ENCODE data around the gene TCEAL9. TPM values are rescaled to one million over a fixed set of nuclear protein-coding genes. Genes with fewer than 3 reads are reported as not detected.
"Not testable (repeated sequence)": the region's sequence is repeated elsewhere in the genome, so short reads cannot be mapped to it uniquely, and the experiment has no call there.

Gene TCEAL9
- total and polyA plus RNA-seq, 4 donors, result 33.9 to 110 (median 71.6) TPM

DNA sequence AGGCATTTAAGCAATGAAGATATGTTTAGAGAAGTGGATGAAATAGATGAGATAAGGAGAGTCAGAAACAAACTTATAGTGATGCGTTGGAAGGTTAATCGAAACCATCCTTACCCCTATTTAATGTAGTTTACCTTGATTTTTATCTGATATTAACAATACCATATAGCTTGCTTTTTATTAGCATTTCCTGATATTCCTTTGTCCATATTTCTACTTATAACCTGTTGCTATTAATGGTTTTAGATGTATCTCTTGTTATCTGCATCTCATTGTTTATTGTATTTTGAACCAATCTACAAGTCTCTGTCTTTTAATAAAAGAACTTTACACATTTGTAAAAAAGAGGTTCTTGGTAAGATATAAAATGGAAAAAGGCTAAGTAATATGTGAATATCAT, 1.6 kb downstream of the TCEAL9 start:
- no peaks in the 10 kb centered on the region for H3K9me3 ChIP-seq (ENCODE audit: control insufficient read depth in 4 of 4, insufficient read depth in 3 of 4, low read length in 3 of 4)
- WGBS, 2 donors, result 80 to 85% methylated on average over 2 of the region's 2 CpGs
- ATAC-seq (ENCODE audit: insufficient read depth, low FRiP score), result no peak
- no peak overlapping the region for H3K27ac ChIP-seq (ENCODE audit: low read depth in 1 of 2, low read length in 1 of 2)
- no peak overlapping the region for H3K9ac ChIP-seq (ENCODE audit: insufficient read depth in 1 of 2, low read length in 2 of 2)
- TF ChIP-seq, protein P1, sequence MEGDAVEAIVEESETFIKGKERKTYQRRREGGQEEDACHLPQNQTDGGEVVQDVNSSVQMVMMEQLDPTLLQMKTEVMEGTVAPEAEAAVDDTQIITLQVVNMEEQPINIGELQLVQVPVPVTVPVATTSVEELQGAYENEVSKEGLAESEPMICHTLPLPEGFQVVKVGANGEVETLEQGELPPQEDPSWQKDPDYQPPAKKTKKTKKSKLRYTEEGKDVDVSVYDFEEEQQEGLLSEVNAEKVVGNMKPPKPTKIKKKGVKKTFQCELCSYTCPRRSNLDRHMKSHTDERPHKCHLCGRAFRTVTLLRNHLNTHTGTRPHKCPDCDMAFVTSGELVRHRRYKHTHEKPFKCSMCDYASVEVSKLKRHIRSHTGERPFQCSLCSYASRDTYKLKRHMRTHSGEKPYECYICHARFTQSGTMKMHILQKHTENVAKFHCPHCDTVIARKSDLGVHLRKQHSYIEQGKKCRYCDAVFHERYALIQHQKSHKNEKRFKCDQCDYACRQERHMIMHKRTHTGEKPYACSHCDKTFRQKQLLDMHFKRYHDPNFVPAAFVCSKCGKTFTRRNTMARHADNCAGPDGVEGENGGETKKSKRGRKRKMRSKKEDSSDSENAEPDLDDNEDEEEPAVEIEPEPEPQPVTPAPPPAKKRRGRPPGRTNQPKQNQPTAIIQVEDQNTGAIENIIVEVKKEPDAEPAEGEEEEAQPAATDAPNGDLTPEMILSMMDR (IDR thresholded peaks at IDR 0.05; ENCODE audit: control extremely low read depth, extremely low read depth), result no peak
- no peaks in the 10 kb centered on the region for H3K36me3 ChIP-seq (ENCODE audit: control insufficient read depth in 4 of 4, insufficient read depth in 4 of 4, low read length in 4 of 4)
- H3K4me3 ChIP-seq, result no peak overlapping the region
- no peak for DNase-seq
- H3K27me3 ChIP-seq (ENCODE audit: control insufficient read depth in 3 of 3, insufficient read depth in 3 of 3, low read length in 2 of 3), result peaks cover 0 to 15% (median 0%) of the 10 kb centered on the region in 3 donors
- peaks cover 0 to 4% (median 0%) of the 10 kb centered on the region in 5 donors for H3K4me1 ChIP-seq (ENCODE audit: control insufficient read depth in 5 of 5, insufficient read depth in 5 of 5, low read length in 5 of 5)

DNA sequence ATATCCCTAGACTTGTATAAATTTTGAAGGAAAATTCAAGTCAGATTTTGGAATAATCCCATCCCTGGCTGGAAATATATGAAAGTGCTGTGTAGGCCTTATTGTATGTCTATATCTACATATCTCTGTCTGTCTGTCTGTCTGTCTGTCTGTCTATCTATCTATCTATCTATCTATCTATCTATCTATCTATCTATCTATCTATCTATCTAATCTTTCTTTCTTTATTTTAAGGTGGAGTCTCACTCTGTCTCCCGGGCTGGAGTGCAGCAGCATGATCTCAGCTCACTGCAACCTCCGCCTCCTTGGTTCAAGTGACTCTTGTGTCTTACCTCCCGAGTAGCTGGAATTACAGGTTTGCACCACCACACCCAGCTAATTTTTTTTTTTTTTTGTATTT, 3.3 kb downstream of the TCEAL9 start:
- H3K4me1 ChIP-seq (ENCODE audit: control insufficient read depth in 5 of 5, insufficient read depth in 5 of 5, low read length in 5 of 5); H3K4me3 ChIP-seq; ATAC-seq (ENCODE audit: insufficient read depth, low FRiP score); H3K9me3 ChIP-seq (ENCODE audit: control insufficient read depth in 4 of 4, insufficient read depth in 3 of 4, low read length in 3 of 4); H3K9ac ChIP-seq (ENCODE audit: insufficient read depth in 1 of 2, low read length in 2 of 2); H3K36me3 ChIP-seq (ENCODE audit: control insufficient read depth in 4 of 4, insufficient read depth in 4 of 4, low read length in 4 of 4); DNase-seq; H3K27ac ChIP-seq (ENCODE audit: low read depth in 1 of 2, low read length in 1 of 2): not testable (repeated sequence)
- peaks cover 0 to 17% (median 0%) of the 10 kb centered on the region in 3 donors for H3K27me3 ChIP-seq (ENCODE audit: control insufficient read depth in 3 of 3, insufficient read depth in 3 of 3, low read length in 2 of 3)
- 74 to 92% methylated on average over 3 of the region's 3 CpGs for WGBS, 2 donors

DNA sequence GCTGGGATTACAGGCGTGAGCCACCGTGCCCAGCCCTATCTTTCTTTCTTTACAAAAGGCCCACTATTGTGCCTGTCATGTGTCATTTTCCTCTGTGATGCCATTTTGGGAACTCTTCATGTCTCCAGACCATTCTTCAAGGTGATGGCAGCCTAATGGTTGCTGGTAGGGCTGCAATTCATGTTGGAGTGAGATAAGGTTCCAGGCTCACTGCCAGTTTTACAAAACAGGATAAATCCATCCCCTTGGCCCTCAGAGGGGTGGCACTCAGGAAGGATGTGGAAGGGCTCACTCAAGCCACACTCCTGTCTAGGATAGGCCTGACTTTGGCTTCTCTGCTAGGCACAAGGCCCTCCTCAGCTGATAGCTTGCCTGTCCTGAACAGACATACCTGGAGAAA, 3.8 kb downstream of the TCEAL9 start:
- no peaks in the 10 kb centered on the region for H3K36me3 ChIP-seq (ENCODE audit: control insufficient read depth in 4 of 4, insufficient read depth in 4 of 4, low read length in 4 of 4)
- ATAC-seq (ENCODE audit: insufficient read depth, low FRiP score), result no peak
- DNase-seq, result peak in 1 of 3 donors; percentile 10
- H3K9ac ChIP-seq (ENCODE audit: insufficient read depth in 1 of 2, low read length in 2 of 2), result no peak overlapping the region
- no peak overlapping the region for H3K27ac ChIP-seq (ENCODE audit: low read depth in 1 of 2, low read length in 1 of 2)
- WGBS, 2 donors, result 63 to 70% methylated on average over 2 of the region's 2 CpGs
- H3K4me3 ChIP-seq, result no peak overlapping the region
- no peaks in the 10 kb centered on the region for H3K9me3 ChIP-seq (ENCODE audit: control insufficient read depth in 4 of 4, insufficient read depth in 3 of 4, low read length in 3 of 4)
- TF ChIP-seq, protein P1 (IDR thresholded peaks at IDR 0.05; ENCODE audit: control extremely low read depth, extremely low read depth), result no peak
- peaks cover 0 to 17% (median 0%) of the 10 kb centered on the region in 3 donors for H3K27me3 ChIP-seq (ENCODE audit: control insufficient read depth in 3 of 3, insufficient read depth in 3 of 3, low read length in 2 of 3)
- peaks cover 0 to 4% (median 0%) of the 10 kb centered on the region in 5 donors for H3K4me1 ChIP-seq (ENCODE audit: control insufficient read depth in 5 of 5, insufficient read depth in 5 of 5, low read length in 5 of 5)

DNA sequence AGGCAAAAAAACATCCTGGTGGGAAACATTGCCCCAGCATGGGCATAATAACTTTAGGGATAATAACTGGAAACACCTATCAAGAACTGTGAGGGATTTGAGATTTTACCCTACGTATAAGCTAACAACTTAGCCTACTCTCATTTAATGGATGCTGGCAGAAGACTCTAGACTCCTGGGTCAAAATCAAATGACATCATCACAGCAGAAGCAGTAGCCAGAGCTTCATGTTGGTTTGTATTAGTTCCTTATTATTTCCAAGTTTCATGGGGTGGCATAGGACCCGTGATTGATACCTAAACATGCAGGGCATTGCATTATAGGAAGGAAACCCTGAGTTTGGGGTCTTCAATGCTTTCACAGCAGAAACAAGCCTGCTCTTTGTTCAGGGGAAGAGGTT, 4.6 kb downstream of the TCEAL9 start:
- Histone ChIP-seq H3K27me3 (ENCODE audit: control insufficient read depth in 3 of 3, insufficient read depth in 3 of 3, low read length in 2 of 3) (peaks cover 0 to 20% (median 0%) of the 10 kb centered on the region in 3 donors), H3K36me3 (ENCODE audit: control insufficient read depth in 4 of 4, insufficient read depth in 4 of 4, low read length in 4 of 4) (no peaks in the 10 kb centered on the region), H3K9me3 (ENCODE audit: control insufficient read depth in 4 of 4, insufficient read depth in 3 of 4, low read length in 3 of 4) (no peaks in the 10 kb centered on the region), H3K4me1 (ENCODE audit: control insufficient read depth in 5 of 5, insufficient read depth in 5 of 5, low read length in 5 of 5) (peaks cover 0 to 4% (median 0%) of the 10 kb centered on the region in 5 donors), H3K4me3 (no peak overlapping the region), H3K27ac (ENCODE audit: low read depth in 1 of 2, low read length in 1 of 2) (no peak overlapping the region), H3K9ac (ENCODE audit: insufficient read depth in 1 of 2, low read length in 2 of 2) (no peak overlapping the region)
- DNase-seq (no peak), ATAC-seq (ENCODE audit: insufficient read depth, low FRiP score) (no peak)
- WGBS, 2 donors, result 48 to 57% methylated on average over 2 of the region's 2 CpGs
- TF ChIP-seq, protein P1 (IDR thresholded peaks at IDR 0.05; ENCODE audit: control extremely low read depth, extremely low read depth), result no peak
